HepG2 (cell line): ENCODE measurements around the gene CRIM1. TPM values are rescaled to one million over a fixed set of nuclear protein-coding genes. Genes with fewer than 3 reads are reported as not detected.

Experiments
- ATAC-seq: fragments of 200-7000 bp; cut with Tn5 transposase; 3 replicates; pipeline ENCODE4 v1.9.1; 2020; ENCODE audit warnings: mild to moderate bottlenecking, moderate library complexity
- BruUV-seq: library from RNA; stranded (reverse); fragments of 400-500 nt; replicated peaks from 2 replicates; lab custom pipeline; 2021; lab: Mats Ljungman, UMichigan
- CTCF ChIA-PET: fragments of 300-600 bp; formaldehyde crosslinking; extraction: SDS; loops from one replicate; lab custom pipeline; 2021; ENCODE audit warnings: low total read pairs, inconsistent platforms, low intra/inter-chr PET ratio; lab: Yijun Ruan, JAX
- POLR2A ChIA-PET: fragments of 350-600 bp; sonication (Branson Sonifier 250); formaldehyde crosslinking; loops from one replicate; lab custom pipeline; 2020; ENCODE audit warnings: antibody characterized with exemption, inconsistent platforms; lab: Yijun Ruan, JAX
- DNase-seq: peaks from one replicate; pipeline ENCODE4 v3.0.0-alpha.2; 2015; ENCODE audit warnings: low spot score
- FAIRE-seq: peaks from 3 replicates; lab custom pipeline; 2011; peaks lifted over from hg19 to GRCh38; lab: Jason Lieb, UNC
- H2AFZ ChIP-seq: one replicate; pipeline ENCODE4 v1.6.1; 2011; ENCODE audit warnings: low read length, inconsistent platforms
- H3K27ac ChIP-seq: fragments of 300-600 bp; 3 replicates; pipeline ENCODE4 v1.8.0; 2011; ENCODE audit warnings: mixed run types, mild to moderate bottlenecking, mixed read lengths, low read length, inconsistent platforms; ENCODE audit not compliant: insufficient read depth; ENCODE audit errors: extremely low read length
- H3K27me3 ChIP-seq, 2 experiments: fragments of 200-600 bp in 1 of 2; 2 replicates in 1 of 2; 3 replicates in 1 of 2; pipeline versions ENCODE4 v1.6.0 to v1.8.0; 2011; ENCODE audit warnings: low read length in 2 of 2, mild to moderate bottlenecking in 2 of 2, moderate library complexity in 2 of 2, inconsistent platforms in 1 of 2; ENCODE audit not compliant: insufficient read depth in 2 of 2, control insufficient read depth in 1 of 2
- H3K36me3 ChIP-seq, 2 experiments: fragments of 200-600 bp in 1 of 2; replicated peaks in 1 of 2; 2 replicates in 1 of 2; 3 replicates in 1 of 2; pipeline versions ENCODE4 v1.5.1 to v1.8.0; 2011; ENCODE audit warnings: low read length in 2 of 2, inconsistent platforms in 1 of 2; ENCODE audit not compliant: insufficient read depth in 2 of 2, control insufficient read depth in 1 of 2
- H3K4me1 ChIP-seq: 2 replicates; pipeline ENCODE4 v1.5.1; 2012; ENCODE audit warnings: low read length, inconsistent platforms; ENCODE audit not compliant: insufficient read depth
- H3K4me2 ChIP-seq: 2 replicates; pipeline ENCODE4 v1.6.0; 2011; ENCODE audit warnings: low read depth, low read length, inconsistent platforms
- H3K4me3 ChIP-seq, 3 experiments: fragments of 200-600 bp in 1 of 3; sonication (generic), shearing (Covaris generic) in 1 of 3; replicated peaks in 1 of 3; 2 replicates each; pipeline ENCODE4 v1.5.1; 2011 to 2016; ENCODE audit warnings: low read length in 3 of 3, inconsistent platforms in 2 of 3, low read depth in 2 of 3, mild to moderate bottlenecking in 2 of 3, control low read depth in 1 of 3, mixed read lengths in 1 of 3; ENCODE audit not compliant: insufficient read depth in 1 of 3
- H3K79me2 ChIP-seq: one replicate; pipeline ENCODE4 v1.6.1; 2011; ENCODE audit warnings: low read length, inconsistent platforms; ENCODE audit not compliant: insufficient read depth
- H3K9ac ChIP-seq: 2 replicates; pipeline ENCODE4 v1.6.0; 2011; ENCODE audit warnings: mild to moderate bottlenecking, low read depth, low read length, inconsistent platforms; ENCODE audit not compliant: insufficient read depth
- H3K9me3 ChIP-seq: 2 replicates; pipeline ENCODE4 v1.5.1; 2012; ENCODE audit warnings: mild to moderate bottlenecking, low read length
- H4K20me1 ChIP-seq: 2 replicates; pipeline ENCODE4 v1.6.0; 2011; ENCODE audit warnings: inconsistent platforms, mild to moderate bottlenecking, low read length, moderate library complexity; ENCODE audit not compliant: insufficient read depth
- ATF7-NPFF ChIP-seq: sonication (generic); formaldehyde crosslinking; IDR thresholded peaks from 2 replicates; pipeline ENCODE4 v1.8.1; 2023; ENCODE audit warnings: mild to moderate bottlenecking, low read depth, missing genetic modification reagents, moderate library complexity
- CBX2 ChIP-seq, 2 experiments: fragments of 200-600 bp in 1 of 2; sonication (generic); formaldehyde crosslinking in 1 of 2; IDR thresholded peaks; 2 replicates each; pipeline versions ENCODE4 v1.7.0 to v1.8.1; 2018 to 2022; ENCODE audit warnings: low read depth in 2 of 2, low read length in 1 of 2, mild to moderate bottlenecking in 1 of 2, missing genetic modification reagents in 1 of 2
- CCAR2 ChIP-seq: fragments of 200-400 bp; formaldehyde crosslinking; optimal IDR thresholded peaks from 2 replicates; pipeline ENCODE3; 2018; ENCODE audit warnings: low read depth, mild to moderate bottlenecking, low read length, moderate library complexity
- EHMT2 ChIP-seq: fragments of 200-600 bp; sonication (generic); IDR thresholded peaks from 2 replicates; pipeline ENCODE4 v1.7.0; 2017; ENCODE audit warnings: antibody characterized with exemption, low read depth, low read length, borderline replicate concordance
- GFI1 ChIP-seq: sonication (generic); formaldehyde crosslinking; IDR thresholded peaks from 2 replicates; pipeline ENCODE4 v1.5.0; 2020; ENCODE audit warnings: missing genetic modification reagents, mild to moderate bottlenecking, borderline replicate concordance
- HCFC1 ChIP-seq: fragments of 150-350 bp; IDR thresholded peaks from 2 replicates; pipeline ENCODE4 v1.6.1; 2014; ENCODE audit warnings: low read depth, low read length
- MAFK ChIP-seq, 2 experiments: IDR thresholded peaks in 1 of 2; conservative IDR thresholded peaks in 1 of 2; 2 replicates each; pipeline ENCODE4 v1.6.1; 2011; ENCODE audit warnings: improper control_type of control experiment in 2 of 2, low read length in 2 of 2
- POLR2AphosphoS5 ChIP-seq: IDR thresholded peaks from 2 replicates; pipeline ENCODE4 v1.6.1; 2012; ENCODE audit warnings: low read depth, low read length
- TAF1 ChIP-seq: sonication (generic); formaldehyde crosslinking; IDR thresholded peaks from 2 replicates; pipeline ENCODE4 v1.4.0; 2020; ENCODE audit warnings: missing genetic modification reagents
- TCF7 ChIP-seq: sonication (generic); IDR thresholded peaks from 2 replicates; pipeline ENCODE4 v1.6.1; 2016; ENCODE audit warnings: antibody characterized with exemption, low read depth
- TEAD3 ChIP-seq: optimal IDR thresholded peaks from 2 replicates; pipeline ENCODE3; 2016; ENCODE audit warnings: borderline replicate concordance
- THAP11 ChIP-seq: IDR thresholded peaks from 2 replicates; pipeline ENCODE4 v1.6.1; 2016; ENCODE audit warnings: missing biosample characterization, missing genetic modification reagents
- ZSCAN12 ChIP-seq: sonication (generic); formaldehyde crosslinking; IDR thresholded peaks from 2 replicates; pipeline ENCODE4 v1.9.0; 2021; ENCODE audit warnings: mild to moderate bottlenecking, missing genetic modification reagents
- ZSCAN9 ChIP-seq: IDR thresholded peaks from 2 replicates; pipeline ENCODE4 v1.6.1; 2016; ENCODE audit warnings: borderline replicate concordance
- WGBS: methylation state at CpG from one replicate; pipeline ENCODE4 v1.1.6; 2017; ENCODE audit warnings: low lambda C conversion rate; 5-methylcytosine and 5-hydroxymethylcytosine counted together
- in situ Hi-C: cut with HindIII; loops from 2 replicates; pipeline ENCODE4 v1.10.0; 2017; ENCODE audit warnings: low pct_unique_long_range_greater_than_20kb; ENCODE audit not compliant: extremely low pct_ligation_motif_present
- intact Hi-C: fragments of 100-400 bp; cut with micrococcal nuclease; formaldehyde crosslinking; loops from one replicate; pipeline ENCODE4 v1.10.0; 2022; ENCODE audit not compliant: unreplicated experiment
- polyA plus RNA-seq, 8 experiments: library from polyadenylated mRNA; depleted of rRNA in 3 of 8; stranded (reverse) in 7 of 8; unstranded in 1 of 8; fragments of >200 nt; fragmentation: Illumina TruSeq in 4 of 8; extraction: Trizol in 4 of 8; gene quantifications; 2 replicates each; pipeline versions ENCODE4 v1.2.1 to v1.2.3, GENCODE V29; 2011 to 2016; ENCODE audit warnings: low read depth in 4 of 8, missing spikeins in 1 of 8, mixed read lengths in 1 of 8; ENCODE audit not compliant: insufficient read depth in 1 of 8
- total RNA-seq, 5 experiments: library from RNA; depleted of rRNA; stranded (reverse); fragments of >200 nt; fragmentation: Illumina TruSeq; extraction: Trizol; gene quantifications; 2 replicates each; pipeline ENCODE4 v1.2.3, GENCODE V29; 2016; ENCODE audit warnings: low read depth in 1 of 5
- TF ChIP-seq, protein P1 (sequence below): sonication (generic); formaldehyde crosslinking; IDR thresholded peaks from 2 replicates; pipeline ENCODE4 v1.5.0; 2020; ENCODE audit warnings: missing genetic modification reagents
- TF ChIP-seq, protein P2 (sequence below): sonication (generic); formaldehyde crosslinking; IDR thresholded peaks from 2 replicates; pipeline ENCODE4 v1.4.0; 2020; ENCODE audit warnings: missing genetic modification reagents, borderline replicate concordance
- TF ChIP-seq, protein P3 (sequence below), 2 experiments: fragments of 450-650 bp in 1 of 2; sonication (generic) in 1 of 2; formaldehyde crosslinking; IDR thresholded peaks; 2 replicates each; pipeline versions ENCODE4 v1.5.0 to v1.8.0; 2020 to 2022; ENCODE audit warnings: mild to moderate bottlenecking in 1 of 2, missing genetic modification reagents in 1 of 2

The CRIM1 gene
- total and polyA plus RNA-seq, 2 of the 13 experiments (the other 11 are each of a cell fraction or from before 2014, with no cell fraction given), result 39.1 to 69.9 TPM

DNA sequence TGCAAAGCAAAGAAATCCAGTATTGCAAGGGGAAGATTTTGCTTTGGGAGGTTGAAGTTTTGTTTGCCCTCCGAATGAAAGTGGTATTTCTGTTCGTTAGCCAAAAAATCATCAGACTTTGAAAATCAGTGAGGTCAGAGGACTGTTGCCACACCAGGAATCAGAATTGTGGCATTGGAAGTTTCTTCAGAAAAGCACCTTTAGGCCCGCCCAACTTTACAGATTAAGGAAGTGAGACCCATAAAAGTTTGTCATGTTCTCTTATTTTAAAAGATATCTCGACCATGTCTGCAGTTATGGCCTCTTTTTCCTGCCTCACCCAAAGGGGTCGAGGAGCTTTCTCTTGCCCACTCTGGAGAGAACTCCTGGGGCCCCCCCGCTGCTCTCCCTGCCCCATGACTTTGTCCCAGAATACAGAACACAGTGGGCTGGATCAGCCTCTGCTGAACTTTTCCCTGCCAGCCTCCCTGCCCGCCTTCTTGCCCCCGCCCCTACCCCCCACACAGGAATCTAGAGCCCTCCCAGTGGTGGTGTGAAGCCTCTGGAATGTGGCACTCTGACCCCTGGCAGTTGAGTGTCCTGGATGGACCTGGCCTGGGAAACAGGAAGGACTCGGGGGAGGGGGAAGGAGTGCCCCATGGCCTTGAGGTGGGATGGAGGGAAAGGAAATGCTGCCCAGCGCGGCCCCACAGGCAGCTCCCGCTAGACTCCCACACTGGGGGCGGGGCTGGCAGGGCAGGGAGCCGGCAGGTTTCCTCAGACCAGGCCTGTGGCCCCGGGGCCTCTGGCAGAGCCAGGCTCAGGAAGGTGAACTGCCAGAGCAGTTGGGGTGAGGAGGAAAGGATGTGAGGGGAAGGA is 25.3 kb downstream of the CRIM1 start:
- H3K27ac ChIP-seq, result peak overlapping the region; percentile 81
- DNase-seq (peak; percentile 99), FAIRE-seq (peak; percentile 88), ATAC-seq (peak; percentile 93)
- H2AFZ ChIP-seq, result no peak overlapping the region
- ChIA-PET CTCF (no interaction called here), POLR2A (interaction anchor here (0.6 to 2.1 kb wide), 11 partner anchors 9 to 111 kb away, joined by 3 to 15 read pairs (median 4); partner anchors contain the start of gene CRIM1)
- H3K4me2 ChIP-seq, result peak overlapping the region; percentile 77
- H3K4me3 ChIP-seq, result peak overlapping the region in 2 of 3 experiments; percentile 17 to 49; a peak in 3 of 6 replicates
- H4K20me1 ChIP-seq, result peaks cover 23% of the 10 kb centered on the region
- intact Hi-C loops (loop anchor here (1.0 to 2.0 kb wide), 2 partner anchors 23 to 78 kb away; no protein-coding TSS in a partner anchor), in situ Hi-C loops (no loop called here)
- peaks cover 87% of the 10 kb centered on the region for H3K4me1 ChIP-seq
- peak overlapping the region; percentile 54 for H3K9ac ChIP-seq
- H3K79me2 ChIP-seq, result peaks cover 94% of the 10 kb centered on the region
- peaks cover 8 to 10% of the 10 kb centered on the region in 2 experiments; a peak in 4 of 5 replicates for H3K36me3 ChIP-seq
- 8% methylated on average over 15 of the region's 15 CpGs for WGBS
- H3K27me3 ChIP-seq, result no peaks in the 10 kb centered on the region
- no TSS peak for BruUV-seq
- no peaks in the 10 kb centered on the region for H3K9me3 ChIP-seq
- TF ChIP-seq, protein P1, sequence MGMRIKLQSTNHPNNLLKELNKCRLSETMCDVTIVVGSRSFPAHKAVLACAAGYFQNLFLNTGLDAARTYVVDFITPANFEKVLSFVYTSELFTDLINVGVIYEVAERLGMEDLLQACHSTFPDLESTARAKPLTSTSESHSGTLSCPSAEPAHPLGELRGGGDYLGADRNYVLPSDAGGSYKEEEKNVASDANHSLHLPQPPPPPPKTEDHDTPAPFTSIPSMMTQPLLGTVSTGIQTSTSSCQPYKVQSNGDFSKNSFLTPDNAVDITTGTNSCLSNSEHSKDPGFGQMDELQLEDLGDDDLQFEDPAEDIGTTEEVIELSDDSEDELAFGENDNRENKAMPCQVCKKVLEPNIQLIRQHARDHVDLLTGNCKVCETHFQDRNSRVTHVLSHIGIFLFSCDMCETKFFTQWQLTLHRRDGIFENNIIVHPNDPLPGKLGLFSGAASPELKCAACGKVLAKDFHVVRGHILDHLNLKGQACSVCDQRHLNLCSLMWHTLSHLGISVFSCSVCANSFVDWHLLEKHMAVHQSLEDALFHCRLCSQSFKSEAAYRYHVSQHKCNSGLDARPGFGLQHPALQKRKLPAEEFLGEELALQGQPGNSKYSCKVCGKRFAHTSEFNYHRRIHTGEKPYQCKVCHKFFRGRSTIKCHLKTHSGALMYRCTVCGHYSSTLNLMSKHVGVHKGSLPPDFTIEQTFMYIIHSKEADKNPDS (CRISPR knock-in tag), result peak; percentile 74; the same call in 1 of the 2 replicates
- TF ChIP-seq POLR2AphosphoS5 (peak; percentile 48; the same call in 1 of the 2 replicates), ATF7-NPFF (peak; percentile 41; the same call in 1 of the 2 replicates), TEAD3 (CRISPR knock-in tag) (peak; percentile 97), EHMT2 (peak; percentile 70; the same call in 1 of the 2 replicates), TAF1 (CRISPR knock-in tag) (no peak), GFI1 (CRISPR knock-in tag) (peak; percentile 92), MAFK (conservative IDR thresholded peaks at IDR 0.05 in 1 of 2, IDR thresholded peaks at IDR 0.05 in 1 of 2; ENCODE audit: low read length in 2 of 2) (no peak), CBX2 (IDR thresholded peaks at IDR 0.05; ENCODE audit: low read depth, low read length) (no peak), CBX2 (CRISPR knock-in tag; IDR thresholded peaks at IDR 0.05; ENCODE audit: low read depth) (no peak; the same call in 1 of the 2 replicates), CCAR2 (no peak), HCFC1 (peak; percentile 19; the same call in 1 of the 2 replicates), ZSCAN9 (CRISPR knock-in tag) (peak; percentile 63), ZSCAN12 (CRISPR knock-in tag) (0 out of 2 replicates have a peak, but pooled peaks have one; percentile 45), TCF7 (peak; percentile 72), THAP11 (CRISPR knock-in tag) (peak; percentile 78)
- TF ChIP-seq, protein P2, sequence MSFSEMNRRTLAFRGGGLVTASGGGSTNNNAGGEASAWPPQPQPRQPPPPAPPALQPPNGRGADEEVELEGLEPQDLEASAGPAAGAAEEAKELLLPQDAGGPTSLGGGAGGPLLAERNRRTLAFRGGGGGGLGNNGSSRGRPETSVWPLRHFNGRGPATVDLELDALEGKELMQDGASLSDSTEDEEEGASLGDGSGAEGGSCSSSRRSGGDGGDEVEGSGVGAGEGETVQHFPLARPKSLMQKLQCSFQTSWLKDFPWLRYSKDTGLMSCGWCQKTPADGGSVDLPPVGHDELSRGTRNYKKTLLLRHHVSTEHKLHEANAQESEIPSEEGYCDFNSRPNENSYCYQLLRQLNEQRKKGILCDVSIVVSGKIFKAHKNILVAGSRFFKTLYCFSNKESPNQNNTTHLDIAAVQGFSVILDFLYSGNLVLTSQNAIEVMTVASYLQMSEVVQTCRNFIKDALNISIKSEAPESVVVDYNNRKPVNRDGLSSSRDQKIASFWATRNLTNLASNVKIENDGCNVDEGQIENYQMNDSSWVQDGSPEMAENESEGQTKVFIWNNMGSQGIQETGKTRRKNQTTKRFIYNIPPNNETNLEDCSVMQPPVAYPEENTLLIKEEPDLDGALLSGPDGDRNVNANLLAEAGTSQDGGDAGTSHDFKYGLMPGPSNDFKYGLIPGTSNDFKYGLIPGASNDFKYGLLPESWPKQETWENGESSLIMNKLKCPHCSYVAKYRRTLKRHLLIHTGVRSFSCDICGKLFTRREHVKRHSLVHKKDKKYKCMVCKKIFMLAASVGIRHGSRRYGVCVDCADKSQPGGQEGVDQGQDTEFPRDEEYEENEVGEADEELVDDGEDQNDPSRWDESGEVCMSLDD (CRISPR knock-in tag), result 0 out of 2 replicates have a peak, but pooled peaks have one; percentile 37
- TF ChIP-seq, protein P3, sequence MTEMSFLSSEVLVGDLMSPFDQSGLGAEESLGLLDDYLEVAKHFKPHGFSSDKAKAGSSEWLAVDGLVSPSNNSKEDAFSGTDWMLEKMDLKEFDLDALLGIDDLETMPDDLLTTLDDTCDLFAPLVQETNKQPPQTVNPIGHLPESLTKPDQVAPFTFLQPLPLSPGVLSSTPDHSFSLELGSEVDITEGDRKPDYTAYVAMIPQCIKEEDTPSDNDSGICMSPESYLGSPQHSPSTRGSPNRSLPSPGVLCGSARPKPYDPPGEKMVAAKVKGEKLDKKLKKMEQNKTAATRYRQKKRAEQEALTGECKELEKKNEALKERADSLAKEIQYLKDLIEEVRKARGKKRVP (CRISPR knock-in tag; IDR thresholded peaks at IDR 0.05), result 0 out of 4 replicates have a peak, but pooled peaks of 1 of the 2 experiments have one; percentile 57
